Stimulated activated CD4-positive, alpha-beta T cell treated with anti-CD3 and anti-CD28 coated beads, Interleukin-1b, Interleukin-23, amount 100 ng/mL, for 1 hour (primary cell): ENCODE data around the gene SRSF7.

Source experiments
- DNase-seq, 2 donors: peaks; one replicate each; pipeline ENCODE4 v3.0.0-alpha.2; 2020; ENCODE audit warnings: low read depth in 2 of 2

Gene SRSF7

DNA sequence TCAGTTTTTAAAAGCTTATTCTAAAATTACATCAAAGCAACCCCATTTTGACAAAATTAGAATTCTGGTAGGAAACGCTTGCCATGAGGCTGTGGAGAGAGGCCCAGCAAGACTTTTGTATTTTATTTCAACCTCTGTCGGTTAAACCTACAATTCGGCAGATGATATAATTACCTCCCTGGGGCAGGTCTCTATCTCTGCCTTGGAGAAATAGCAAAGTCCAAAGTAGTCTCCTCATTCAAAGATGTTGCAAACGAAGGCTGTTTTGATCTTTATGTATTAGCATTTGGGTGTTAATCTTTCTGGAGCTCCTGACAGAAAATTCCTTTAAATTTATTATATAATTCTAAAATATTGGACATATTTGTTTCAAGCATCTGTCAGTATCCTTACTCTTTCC, 49.6 kb downstream of the SRSF7 start:
- DNase-seq, result no peak

DNA sequence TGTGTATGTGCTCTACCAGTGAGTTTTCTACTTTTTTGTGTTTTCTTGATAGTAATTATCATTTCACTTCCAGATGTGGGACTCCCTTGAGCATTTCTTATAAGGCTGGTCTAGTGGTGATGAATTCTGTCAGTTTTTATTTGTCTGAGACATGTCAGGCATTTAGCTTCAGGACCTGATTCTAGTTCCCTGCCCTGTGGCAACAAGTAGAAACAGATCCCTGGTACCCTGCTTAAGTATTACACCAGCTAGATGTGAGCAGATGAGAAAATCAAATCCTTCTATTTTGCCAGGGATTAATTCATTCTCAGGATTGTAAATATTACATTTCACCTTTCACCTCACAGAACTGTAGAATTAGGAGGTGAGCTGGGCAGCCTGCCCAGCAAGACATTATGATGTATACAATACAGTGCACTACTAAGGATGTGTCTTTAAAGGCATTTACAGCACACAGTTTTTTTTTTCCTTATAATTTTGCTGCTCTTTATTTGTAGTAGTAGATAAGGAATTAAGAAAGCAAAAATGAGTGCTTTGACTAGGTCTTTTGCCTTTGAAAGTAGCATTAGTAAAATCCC, 50.2 kb downstream of the SRSF7 start:
- no peak for DNase-seq

- DNase-seq, result no peak
Observed at GRCh38 chr2:38700113-38700785, 50.9 kb downstream of the SRSF7 start.

DNA sequence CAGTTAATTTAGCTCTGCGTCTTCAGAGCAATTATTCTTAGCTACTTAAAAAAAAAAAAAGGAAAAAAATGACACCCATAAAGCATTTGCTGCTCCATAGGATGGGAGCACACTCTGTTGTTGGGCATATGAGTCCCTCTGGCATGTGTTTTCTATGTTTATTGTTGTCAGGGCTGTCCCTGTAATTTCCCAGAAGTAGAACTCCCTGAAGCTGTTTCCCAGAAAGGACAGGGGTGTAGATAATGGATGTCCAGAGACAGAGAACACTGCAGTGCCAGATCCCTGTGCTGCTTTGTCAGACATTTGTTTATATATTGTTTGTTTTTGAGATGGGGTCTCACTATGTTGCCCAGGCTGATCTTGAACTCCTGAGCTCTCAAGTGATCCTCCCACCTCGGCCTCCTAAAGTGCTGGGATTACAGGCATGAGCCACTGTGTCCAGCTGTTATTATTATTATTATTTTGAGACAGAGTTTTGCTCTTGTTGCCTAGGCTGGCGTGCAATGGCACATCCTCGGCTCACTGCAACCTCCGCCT, 52.6 kb downstream of the SRSF7 start:
- DNase-seq, result no peak

DNA sequence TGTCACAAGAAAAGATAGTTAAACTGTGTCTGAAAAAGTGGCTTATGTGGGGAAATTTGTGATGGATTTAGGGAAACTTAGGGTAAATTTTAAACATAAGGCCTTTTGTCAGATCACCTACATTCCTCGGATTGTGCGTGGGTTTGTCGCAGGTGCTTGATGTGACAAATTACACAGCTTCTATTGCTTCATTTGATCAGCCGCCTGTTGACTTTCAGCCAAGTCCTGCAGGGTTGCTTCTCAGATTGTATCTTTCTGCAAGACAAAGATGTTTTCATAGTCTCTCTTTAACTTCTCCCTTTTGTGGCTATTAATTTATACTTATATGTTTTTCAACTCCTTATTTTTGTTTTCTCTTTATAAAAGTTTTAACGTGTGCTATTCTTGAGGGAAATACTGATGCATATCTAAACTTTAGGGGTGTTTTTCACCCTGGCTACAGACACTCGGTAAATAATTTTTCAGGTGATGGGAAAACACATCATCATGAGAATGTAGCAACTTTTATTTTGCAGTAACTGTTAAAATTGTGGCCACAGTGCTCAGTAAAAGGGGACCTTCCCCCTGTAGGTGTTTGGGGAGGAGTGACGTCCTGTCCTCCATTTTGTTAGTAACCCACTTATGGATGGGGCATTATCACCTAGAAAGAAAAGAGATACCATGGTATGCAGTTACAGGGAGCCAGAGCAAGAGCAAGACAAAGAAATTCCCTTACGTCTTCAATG, 53.9 kb downstream of the SRSF7 start:
- DNase-seq, result no peak
